H1 (cell line): Measurements from ENCODE around the gene IL21R. TPM values are rescaled to one million over a fixed set of nuclear protein-coding genes. Genes with fewer than 3 reads are reported as not detected.

Experiments used
- CTCF ChIA-PET: fragments of 300-600 bp; sonication (Branson Sonifier 250); formaldehyde crosslinking; loops from one replicate; lab custom pipeline; 2021; ENCODE audit not compliant: partially characterized antibody; lab: Charles Lee
- POLR2A ChIA-PET: fragments of 300-600 bp; sonication (Branson Sonifier 250); formaldehyde crosslinking; loops from one replicate; lab custom pipeline; 2021; ENCODE audit warnings: inconsistent platforms; ENCODE audit not compliant: partially characterized antibody; lab: Charles Lee
- DNase-seq, 2 experiments: peaks; one replicate each; pipeline versions ENCODE4 v3.0.0 to v3.0.0-alpha.2; 2010 to 2022; ENCODE audit warnings: low spot score in 2 of 2, low read depth in 1 of 2, mixed read lengths in 1 of 2
- FAIRE-seq: peaks from 2 replicates; lab custom pipeline; 2011; peaks lifted over from hg19 to GRCh38; lab: Jason Lieb, UNC
- H2AFZ ChIP-seq: 2 replicates; pipeline ENCODE4 v1.8.1; 2012; ENCODE audit warnings: low read length, inconsistent platforms
- H2AK5ac ChIP-seq: 2 replicates; pipeline ENCODE4 v1.6.1; 2013; ENCODE audit warnings: low read depth, low read length
- H2BK120ac ChIP-seq: replicated peaks from 2 replicates; pipeline ENCODE3; 2013; ENCODE audit warnings: low read depth, low read length, inconsistent platforms
- H2BK12ac ChIP-seq: 2 replicates; pipeline ENCODE4 v1.6.1; 2013; ENCODE audit warnings: low read depth, low read length
- H2BK15ac ChIP-seq: 2 replicates; pipeline ENCODE4 v1.6.1; 2013; ENCODE audit warnings: low read length
- H2BK20ac ChIP-seq: 2 replicates; pipeline ENCODE4 v1.6.1; 2013; ENCODE audit warnings: low read length
- H2BK5ac ChIP-seq: 2 replicates; pipeline ENCODE4 v1.6.1; 2013; ENCODE audit warnings: low read depth, low read length
- H3K14ac ChIP-seq: 2 replicates; pipeline ENCODE4 v1.6.1; 2013; ENCODE audit warnings: inconsistent platforms; ENCODE audit not compliant: insufficient read length
- H3K18ac ChIP-seq: 2 replicates; pipeline ENCODE4 v1.6.1; 2013; ENCODE audit warnings: low read length; ENCODE audit errors: extremely low read depth
- H3K23ac ChIP-seq: 2 replicates; pipeline ENCODE4 v1.6.1; 2013; ENCODE audit warnings: inconsistent platforms; ENCODE audit not compliant: insufficient read length
- H3K23me2 ChIP-seq: 2 replicates; pipeline ENCODE4 v1.6.1; 2013; ENCODE audit warnings: low read depth, low read length
- H3K27ac ChIP-seq: 2 replicates; pipeline ENCODE4 v1.6.1; 2011; ENCODE audit warnings: low read depth, low read length, inconsistent platforms
- H3K27me3 ChIP-seq, 4 experiments: replicated peaks in 1 of 4; 1 replicate in 1 of 4; 2 replicates in 3 of 4; pipeline versions ENCODE4 v1.6.1 to v1.8.1; 2011 to 2013; ENCODE audit warnings: low read length in 3 of 4, mild to moderate bottlenecking in 3 of 4, inconsistent platforms in 2 of 4, mixed read lengths in 2 of 4, moderate library complexity in 1 of 4; ENCODE audit not compliant: control insufficient read depth in 3 of 4, insufficient read depth in 3 of 4; ENCODE audit errors: extremely low read depth in 1 of 4
- H3K36me3 ChIP-seq, 4 experiments: 2 replicates each; pipeline versions ENCODE4 v1.6.1 to v1.8.1; 2011 to 2013; ENCODE audit warnings: mild to moderate bottlenecking in 4 of 4, low read length in 3 of 4, moderate library complexity in 2 of 4, control low read depth in 1 of 4, inconsistent platforms in 1 of 4; ENCODE audit not compliant: insufficient read depth in 4 of 4, control insufficient read depth in 2 of 4
- H3K4ac ChIP-seq: replicated peaks from 2 replicates; pipeline ENCODE3; 2013; ENCODE audit warnings: low read length, low read depth, mixed read lengths, inconsistent platforms; ENCODE audit not compliant: insufficient read length
- H3K4me1 ChIP-seq, 4 experiments: replicated peaks in 1 of 4; 1 replicate in 1 of 4; 2 replicates in 3 of 4; pipeline versions ENCODE4 v1.6.1 to v1.8.1; 2011 to 2013; ENCODE audit warnings: low read length in 3 of 4, inconsistent platforms in 2 of 4, mixed read lengths in 1 of 4; ENCODE audit not compliant: insufficient read depth in 4 of 4, control insufficient read depth in 3 of 4
- H3K4me2 ChIP-seq, 2 experiments: 2 replicates each; pipeline versions ENCODE4 v1.6.1 to v1.8.1; 2011 to 2013; ENCODE audit warnings: low read depth in 2 of 2, low read length in 2 of 2, control low read depth in 1 of 2, inconsistent platforms in 1 of 2, mild to moderate bottlenecking in 1 of 2; ENCODE audit not compliant: insufficient read depth in 1 of 2
- H3K4me3 ChIP-seq, 4 experiments: fragments of 200-600, 300-600 bp in 1 of 4; sonication (generic), shearing (Covaris generic), sonication (Bioruptor Twin) in 1 of 4; 2 replicates each; pipeline versions ENCODE4 v1.5.1 to v1.8.1; 2011 to 2016; ENCODE audit warnings: low read length in 4 of 4, low read depth in 3 of 4, control low read depth in 2 of 4, inconsistent platforms in 2 of 4, mild to moderate bottlenecking in 2 of 4, mixed read lengths in 1 of 4, moderate library complexity in 1 of 4; ENCODE audit not compliant: insufficient read depth in 2 of 4; ENCODE audit errors: extremely low read depth in 1 of 4
- H3K56ac ChIP-seq: replicated peaks from 2 replicates; pipeline ENCODE3; 2013; ENCODE audit warnings: low read depth, mild to moderate bottlenecking, mixed read lengths, low read length, inconsistent platforms; ENCODE audit not compliant: insufficient read length
- H3K79me1 ChIP-seq: 2 replicates; pipeline ENCODE4 v1.6.1; 2013; ENCODE audit warnings: low read depth, low read length, control low read depth
- H3K79me2 ChIP-seq, 2 experiments: 2 replicates each; pipeline versions ENCODE4 v1.6.1 to v1.8.1; 2012 to 2013; ENCODE audit warnings: low read length in 2 of 2, mild to moderate bottlenecking in 2 of 2, inconsistent platforms in 1 of 2; ENCODE audit not compliant: insufficient read depth in 2 of 2, control insufficient read depth in 1 of 2
- H3K9ac ChIP-seq, 4 experiments: replicated peaks in 1 of 4; 1 replicate in 1 of 4; 2 replicates in 3 of 4; pipeline versions ENCODE4 v1.6.1 to v1.8.1; 2011 to 2013; ENCODE audit warnings: low read depth in 3 of 4, low read length in 3 of 4, control low read depth in 2 of 4, mild to moderate bottlenecking in 2 of 4, moderate library complexity in 2 of 4, inconsistent platforms in 1 of 4; ENCODE audit errors: extremely low read depth in 1 of 4
- H3K9me3 ChIP-seq, 2 experiments: 2 replicates each; pipeline versions ENCODE4 v1.6.1 to v1.8.1; 2012 to 2013; ENCODE audit warnings: mild to moderate bottlenecking in 2 of 2, moderate library complexity in 2 of 2, control low read depth in 1 of 2, inconsistent platforms in 1 of 2, low read depth in 1 of 2, low read length in 1 of 2, mixed read lengths in 1 of 2; ENCODE audit not compliant: insufficient read depth in 2 of 2
- H4K20me1 ChIP-seq, 2 experiments: replicated peaks in 1 of 2; 2 replicates each; pipeline versions ENCODE3 to v1.8.1; 2011 to 2013; ENCODE audit warnings: inconsistent platforms in 2 of 2, low read length in 2 of 2, mild to moderate bottlenecking in 1 of 2; ENCODE audit not compliant: insufficient read depth in 2 of 2, control insufficient read depth in 1 of 2
- H4K5ac ChIP-seq: 2 replicates; pipeline ENCODE4 v1.6.1; 2013; ENCODE audit warnings: low read length, low read depth, mixed read lengths, inconsistent platforms; ENCODE audit not compliant: insufficient read length
- H4K8ac ChIP-seq: 2 replicates; pipeline ENCODE4 v1.8.0; 2013; ENCODE audit warnings: mild to moderate bottlenecking, moderate library complexity, low read length, inconsistent platforms; ENCODE audit not compliant: insufficient read depth; ENCODE audit errors: extremely low read depth
- H4K91ac ChIP-seq: replicated peaks from 2 replicates; pipeline ENCODE3; 2013; ENCODE audit warnings: low read length, mixed read lengths, inconsistent platforms; ENCODE audit not compliant: insufficient read length
- ASH2L ChIP-seq: fragments of 200-600, 300-600 bp; sonication (generic); IDR thresholded peaks from one replicate; pipeline ENCODE4 v1.7.1; 2017; ENCODE audit warnings: low read length
- CBX8 ChIP-seq: fragments of 300-800, 300-1000 bp; sonication (generic); IDR thresholded peaks from 2 replicates; pipeline ENCODE4 v1.7.1; 2016; ENCODE audit warnings: low read depth, low read length, borderline replicate concordance
- CHD1 ChIP-seq: IDR thresholded peaks from 2 replicates; pipeline ENCODE4 v1.6.1; 2012; ENCODE audit warnings: low read depth, low read length, improper control_type of control experiment
- EGR1 ChIP-seq: IDR thresholded peaks from 2 replicates; pipeline ENCODE4 v1.6.1; 2011; ENCODE audit warnings: low read depth, low read length, borderline replicate concordance
- KDM4A ChIP-seq: IDR thresholded peaks from one replicate; pipeline ENCODE4 v1.7.1; 2012; ENCODE audit warnings: low read depth, mild to moderate bottlenecking, moderate library complexity, low read length, inconsistent platforms; ENCODE audit not compliant: severe bottlenecking
- NRF1 ChIP-seq: IDR thresholded peaks from 2 replicates; pipeline ENCODE4 v1.6.1; 2011; ENCODE audit warnings: mild to moderate bottlenecking, low read depth, low read length, improper control_type of control experiment
- POLR2A ChIP-seq, 2 experiments: IDR thresholded peaks; 1 replicate in 1 of 2; 2 replicates in 1 of 2; pipeline ENCODE4 v1.6.1; 2011; ENCODE audit warnings: low read depth in 2 of 2, low read length in 2 of 2, mild to moderate bottlenecking in 2 of 2; ENCODE audit errors: control extremely low read depth in 1 of 2
- POLR2AphosphoS5 ChIP-seq: IDR thresholded peaks from 2 replicates; pipeline ENCODE4 v1.6.1; 2011; ENCODE audit warnings: low read depth, low read length
- RFX5 ChIP-seq: IDR thresholded peaks from 2 replicates; pipeline ENCODE4 v1.6.1; 2011; ENCODE audit warnings: low read depth, low read length, improper control_type of control experiment, borderline replicate concordance
- SRF ChIP-seq: IDR thresholded peaks from 2 replicates; pipeline ENCODE4 v1.6.1; 2011; ENCODE audit warnings: mild to moderate bottlenecking, low read depth, low read length, moderate library complexity
- polyA plus RNA-seq, 7 experiments: library from polyadenylated mRNA; depleted of rRNA in 3 of 7; stranded (reverse) in 5 of 7; unstranded in 2 of 7; fragments of >200 nt in 5 of 7; fragments of 200-250 nt in 2 of 7; gene quantifications; 1 replicate in 5 of 7; 2 replicates in 1 of 7; 4 replicates in 1 of 7; pipeline versions ENCODE4 v1.2.1 to v1.2.3, GENCODE V29; 2011 to 2013; ENCODE audit warnings: missing spikeins in 2 of 7, mixed read lengths in 2 of 7
- total RNA-seq: library from RNA; stranded (reverse); fragmentation: NEBNext Ultra II Directional; extraction: Animal tissue kit (Norgen Biotek cat#: 25700); gene quantifications from 2 replicates; pipeline ENCODE4 v1.2.1, GENCODE V29; 2021

The IL21R gene
- total and polyA plus RNA-seq, 2 of the 8 experiments (the other 6 are each of a cell fraction or from before 2014, with no cell fraction given): 0.34 to 0.70 TPM

DNA sequence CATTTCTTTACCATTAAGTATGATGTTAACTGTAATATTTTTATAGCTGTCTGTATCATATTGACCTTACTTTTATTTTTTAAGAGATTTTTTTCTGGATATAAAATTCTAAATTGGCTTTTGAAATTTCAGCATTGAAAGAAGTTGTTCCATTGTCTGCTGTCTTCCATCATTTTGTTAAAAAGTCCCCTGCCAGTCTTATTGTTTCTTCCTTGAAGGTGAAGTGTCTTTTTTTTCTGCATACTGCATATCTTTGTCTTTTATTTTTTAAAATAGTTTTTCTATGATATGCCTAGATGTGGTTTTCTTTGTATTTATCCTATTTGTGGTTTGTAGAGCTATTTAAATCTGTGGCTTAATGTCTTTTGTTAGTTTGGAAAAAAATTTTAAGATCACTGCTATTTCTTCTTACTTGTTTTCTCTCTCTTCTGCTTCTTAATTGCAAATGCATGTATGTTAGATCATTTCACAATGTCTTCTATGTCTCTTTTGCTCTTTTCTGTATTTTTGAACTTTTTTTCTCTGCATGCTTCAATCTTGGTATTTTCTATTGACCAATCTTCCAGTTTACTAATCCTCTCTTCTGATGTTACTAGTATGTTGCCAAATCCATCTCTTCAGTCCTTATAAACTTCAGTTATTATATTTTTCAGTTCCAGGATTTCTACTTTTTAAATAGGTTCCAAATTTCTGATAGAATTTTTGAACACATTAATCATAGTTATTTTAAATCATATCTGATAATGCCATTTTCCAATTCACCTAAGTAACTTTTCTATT is 20.2 kb downstream of the IL21R start:
- Histone ChIP-seq H2BK12ac (no peak overlapping the region), H2AFZ (no peak overlapping the region), H3K9ac (no peak overlapping the region), H2BK15ac (no peak overlapping the region), H3K27ac (no peak overlapping the region), H3K9me3 (peaks cover 2 to 4% of the 10 kb centered on the region in 2 experiments; a peak in 1 of 4 replicates), H3K56ac (no peak overlapping the region), H3K4ac (no peak overlapping the region), H3K23ac (no peak overlapping the region), H3K79me1 (no peaks in the 10 kb centered on the region), H3K36me3 (no peaks in the 10 kb centered on the region), H2AK5ac (no peak overlapping the region), H4K20me1 (no peaks in the 10 kb centered on the region), H4K8ac (no peak overlapping the region), H3K4me2 (no peak overlapping the region), H2BK5ac (no peak overlapping the region), H3K79me2 (no peaks in the 10 kb centered on the region), H4K91ac (no peak overlapping the region), H3K4me3 (no peak overlapping the region), H3K14ac (no peak overlapping the region), H3K23me2 (no peaks in the 10 kb centered on the region), H3K4me1 (no peaks in the 10 kb centered on the region), H2BK20ac (no peak overlapping the region), H4K5ac (no peak overlapping the region), H3K27me3 (no peaks in the 10 kb centered on the region), H3K18ac (no peak overlapping the region), H2BK120ac (no peak overlapping the region)
- TF ChIP-seq NRF1 (no peak), CBX8 (no peak), CHD1 (no peak), POLR2A (IDR thresholded peaks at IDR 0.05; ENCODE audit: control extremely low read depth in 1 of 2, low read depth in 2 of 2, low read length in 2 of 2) (no peak), EGR1 (no peak), RFX5 (no peak), POLR2AphosphoS5 (no peak), ASH2L (no peak), KDM4A (no peak), SRF (no peak)
- no peak for FAIRE-seq
- POLR2A ChIA-PET: no interaction called here
- no peak for DNase-seq
- CTCF ChIA-PET: no interaction called here
